ENCODE data around the gene ADAM22.
"Not testable (repeated sequence)": the region's sequence is repeated elsewhere in the genome, so short reads cannot be mapped to it uniquely, and the experiment has no call there.

ADAM22 gene, protein sequence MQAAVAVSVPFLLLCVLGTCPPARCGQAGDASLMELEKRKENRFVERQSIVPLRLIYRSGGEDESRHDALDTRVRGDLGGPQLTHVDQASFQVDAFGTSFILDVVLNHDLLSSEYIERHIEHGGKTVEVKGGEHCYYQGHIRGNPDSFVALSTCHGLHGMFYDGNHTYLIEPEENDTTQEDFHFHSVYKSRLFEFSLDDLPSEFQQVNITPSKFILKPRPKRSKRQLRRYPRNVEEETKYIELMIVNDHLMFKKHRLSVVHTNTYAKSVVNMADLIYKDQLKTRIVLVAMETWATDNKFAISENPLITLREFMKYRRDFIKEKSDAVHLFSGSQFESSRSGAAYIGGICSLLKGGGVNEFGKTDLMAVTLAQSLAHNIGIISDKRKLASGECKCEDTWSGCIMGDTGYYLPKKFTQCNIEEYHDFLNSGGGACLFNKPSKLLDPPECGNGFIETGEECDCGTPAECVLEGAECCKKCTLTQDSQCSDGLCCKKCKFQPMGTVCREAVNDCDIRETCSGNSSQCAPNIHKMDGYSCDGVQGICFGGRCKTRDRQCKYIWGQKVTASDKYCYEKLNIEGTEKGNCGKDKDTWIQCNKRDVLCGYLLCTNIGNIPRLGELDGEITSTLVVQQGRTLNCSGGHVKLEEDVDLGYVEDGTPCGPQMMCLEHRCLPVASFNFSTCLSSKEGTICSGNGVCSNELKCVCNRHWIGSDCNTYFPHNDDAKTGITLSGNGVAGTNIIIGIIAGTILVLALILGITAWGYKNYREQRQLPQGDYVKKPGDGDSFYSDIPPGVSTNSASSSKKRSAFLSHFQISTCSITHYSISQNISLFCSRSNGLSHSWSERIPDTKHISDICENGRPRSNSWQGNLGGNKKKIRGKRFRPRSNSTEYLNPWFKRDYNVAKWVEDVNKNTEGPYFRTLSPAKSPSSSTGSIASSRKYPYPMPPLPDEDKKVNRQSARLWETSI

DNA sequence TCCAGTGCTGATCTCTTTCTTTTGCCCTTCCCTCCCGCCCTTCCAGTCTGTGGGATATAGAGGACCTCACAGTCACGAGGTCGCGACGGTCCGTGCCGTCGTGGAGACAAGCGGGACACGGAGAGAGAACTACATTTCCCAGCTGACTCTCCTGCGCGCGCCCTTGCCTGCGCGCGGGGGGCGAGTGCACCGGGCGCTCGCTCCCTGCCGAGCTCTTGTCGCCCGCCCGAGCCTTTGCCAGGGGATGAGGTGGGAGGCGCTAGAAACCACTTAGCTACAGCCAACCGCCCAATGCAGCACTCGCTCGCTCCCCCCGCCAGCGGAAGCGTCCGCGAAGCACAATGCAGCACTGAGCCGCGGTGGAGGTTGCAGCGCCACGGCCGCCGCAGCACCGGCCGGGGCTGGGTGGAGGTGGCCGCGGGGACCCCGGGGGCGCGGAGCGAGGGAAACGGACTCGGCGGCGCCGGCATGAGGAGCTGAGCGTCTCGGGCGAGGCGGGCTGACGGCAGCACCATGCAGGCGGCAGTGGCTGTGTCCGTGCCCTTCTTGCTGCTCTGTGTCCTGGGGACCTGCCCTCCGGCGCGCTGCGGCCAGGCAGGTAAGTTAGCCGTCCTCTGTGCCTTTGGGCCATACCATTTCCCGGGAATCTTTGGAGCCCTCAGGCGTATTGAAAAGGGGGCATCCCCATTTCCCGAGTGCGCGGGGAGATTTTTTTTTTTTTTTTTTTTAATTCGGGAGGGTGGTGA, at the start of gene ADAM22:
ADAM22 (plus strand) TSS at position 299 of the 746 bp plus-strand sequence; CDS start at position 514, 215 bp downstream.
- H3K27ac Mint-ChIP-seq = peak within 1 kb of the TSS; percentile 24
- H3K4me1 Mint-ChIP-seq (ENCODE audit: low read depth) = peaks cover 9% of the 10 kb centered on the region
- H3K36me3 Mint-ChIP-seq (ENCODE audit: low read depth) = peaks cover 3% of the 10 kb centered on the region
- peaks cover 32% of the 10 kb centered on the region for H3K27me3 Mint-ChIP-seq (ENCODE audit: low read depth)
- DNase-seq (ENCODE audit: low spot score) = peak; percentile 84
- H3K4me3 Mint-ChIP-seq = peak within 1 kb of the TSS; percentile 91
- H3K9me3 Mint-ChIP-seq = no peaks in the 10 kb centered on the region

DNA sequence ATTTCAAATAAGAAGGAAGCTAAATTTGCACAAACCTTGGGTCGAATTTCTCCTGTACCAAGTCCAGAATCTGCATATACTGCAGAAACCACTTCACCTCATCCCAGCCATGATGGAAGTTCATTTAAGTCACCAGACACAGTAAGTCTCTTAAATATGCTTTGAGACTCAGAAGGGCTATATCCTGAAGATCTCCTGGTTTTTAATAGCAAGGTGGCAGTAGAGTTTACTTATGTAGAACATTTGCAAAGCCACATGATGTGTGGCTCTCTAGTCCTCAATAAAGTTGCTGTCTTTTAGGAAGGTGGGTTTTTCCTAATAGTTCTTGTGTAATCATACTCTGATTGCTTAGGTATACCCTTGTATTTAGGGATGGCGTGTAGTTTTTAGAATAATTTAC, 49.0 kb upstream of the ADAM22 start:
- no peak for DNase-seq (ENCODE audit: low spot score)
- Mint-ChIP-seq H3K27ac (no peak overlapping the region), H3K9me3 (no peaks in the 10 kb centered on the region), H3K4me3 (no peak overlapping the region), H3K4me1 (ENCODE audit: low read depth) (peaks cover 30% of the 10 kb centered on the region), H3K27me3 (ENCODE audit: low read depth) (no peaks in the 10 kb centered on the region), H3K36me3 (ENCODE audit: low read depth) (peaks cover 62% of the 10 kb centered on the region)

DNA sequence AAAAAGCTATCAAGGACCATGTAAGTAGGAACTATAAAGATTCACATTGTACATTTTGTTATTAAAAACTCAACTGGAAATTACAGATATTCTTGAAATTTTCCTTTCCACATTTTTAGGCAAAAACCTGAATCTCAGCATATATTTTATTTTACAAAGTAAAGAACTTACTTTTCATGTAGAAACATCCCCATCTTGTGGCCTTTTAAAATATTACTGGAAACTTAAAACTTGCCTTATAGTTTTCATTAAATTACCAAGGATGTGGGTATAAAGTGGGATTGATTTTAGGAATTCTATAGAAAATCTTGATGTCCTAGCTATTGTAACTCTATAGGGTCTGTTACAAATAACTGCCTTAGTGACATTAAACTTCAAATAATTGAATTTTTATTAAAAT, 47.2 kb upstream of the ADAM22 start:
- Mint-ChIP-seq H3K4me3 (no peak overlapping the region), H3K4me1 (ENCODE audit: low read depth) (peaks cover 29% of the 10 kb centered on the region), H3K27ac (no peak overlapping the region), H3K27me3 (ENCODE audit: low read depth) (no peaks in the 10 kb centered on the region), H3K36me3 (ENCODE audit: low read depth) (peaks cover 60% of the 10 kb centered on the region), H3K9me3 (no peaks in the 10 kb centered on the region)
- DNase-seq (ENCODE audit: low spot score) = no peak

DNA sequence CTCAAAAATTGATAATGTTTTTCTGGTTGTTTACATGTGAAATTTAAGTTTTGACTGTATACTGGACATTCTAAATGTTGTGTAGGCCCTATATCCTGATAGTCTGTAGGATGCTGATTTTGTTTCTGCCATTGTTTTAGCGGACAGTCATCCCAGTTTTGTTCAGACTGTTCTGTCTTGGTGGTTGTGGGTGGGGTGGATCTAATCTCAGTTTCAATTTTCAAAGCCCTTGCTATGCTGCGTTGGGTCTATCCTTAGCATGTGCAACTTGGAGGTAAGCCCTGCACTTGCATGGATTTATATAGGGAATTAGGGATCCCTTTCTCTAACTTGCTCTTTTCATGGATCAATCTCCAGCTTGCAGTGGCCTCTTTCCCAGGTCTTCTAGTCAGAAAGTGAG, 38.7 kb upstream of the ADAM22 start:
- H3K36me3 Mint-ChIP-seq (ENCODE audit: low read depth) = peaks cover 73% of the 10 kb centered on the region
- no peaks in the 10 kb centered on the region for H3K27me3 Mint-ChIP-seq (ENCODE audit: low read depth)
- DNase-seq (ENCODE audit: low spot score) = no peak
- H3K4me1 Mint-ChIP-seq (ENCODE audit: low read depth) = peaks cover 26% of the 10 kb centered on the region
- no peak overlapping the region for H3K27ac Mint-ChIP-seq
- no peaks in the 10 kb centered on the region for H3K9me3 Mint-ChIP-seq
- H3K4me3 Mint-ChIP-seq = no peak overlapping the region

DNA sequence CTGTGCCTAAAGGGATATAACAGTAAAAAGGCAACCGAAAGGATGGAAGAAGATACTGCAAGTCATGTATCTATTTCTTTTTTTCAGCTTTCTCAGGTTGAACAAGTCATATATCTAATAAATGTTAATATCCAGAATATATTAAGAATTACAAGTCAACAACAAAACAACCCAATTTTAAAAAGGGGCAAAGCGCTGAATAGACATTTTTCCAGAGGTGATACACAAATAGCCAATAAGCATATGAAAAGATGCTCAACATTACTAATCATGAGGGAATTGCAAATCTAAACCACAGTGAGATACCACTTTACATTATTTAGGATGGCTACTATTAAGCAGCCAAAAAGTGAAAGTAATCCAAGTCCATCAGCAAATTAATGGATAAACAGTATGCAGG, 34.8 kb upstream of the ADAM22 start:
- Mint-ChIP-seq H3K36me3 (ENCODE audit: low read depth) (peaks cover 72% of the 10 kb centered on the region), H3K4me1 (ENCODE audit: low read depth) (peaks cover 25% of the 10 kb centered on the region), H3K4me3 (no peak overlapping the region), H3K27me3 (ENCODE audit: low read depth) (no peaks in the 10 kb centered on the region), H3K9me3 (no peaks in the 10 kb centered on the region), H3K27ac (no peak overlapping the region)
- no peak for DNase-seq (ENCODE audit: low spot score)

GRCh38 chr7:87907136-87907906, 26.7 kb upstream of the ADAM22 start:
- not testable (repeated sequence) for H3K4me1 Mint-ChIP-seq (ENCODE audit: low read depth); H3K27me3 Mint-ChIP-seq (ENCODE audit: low read depth); H3K4me3 Mint-ChIP-seq; DNase-seq (ENCODE audit: low spot score); H3K9me3 Mint-ChIP-seq; H3K27ac Mint-ChIP-seq
- H3K36me3 Mint-ChIP-seq (ENCODE audit: low read depth) = peaks cover 30% of the 10 kb centered on the region

- not testable (repeated sequence) for H3K4me3 Mint-ChIP-seq
Observed at GRCh38 chr7:87908814-87909213, 25.2 kb upstream of the ADAM22 start.

DNA sequence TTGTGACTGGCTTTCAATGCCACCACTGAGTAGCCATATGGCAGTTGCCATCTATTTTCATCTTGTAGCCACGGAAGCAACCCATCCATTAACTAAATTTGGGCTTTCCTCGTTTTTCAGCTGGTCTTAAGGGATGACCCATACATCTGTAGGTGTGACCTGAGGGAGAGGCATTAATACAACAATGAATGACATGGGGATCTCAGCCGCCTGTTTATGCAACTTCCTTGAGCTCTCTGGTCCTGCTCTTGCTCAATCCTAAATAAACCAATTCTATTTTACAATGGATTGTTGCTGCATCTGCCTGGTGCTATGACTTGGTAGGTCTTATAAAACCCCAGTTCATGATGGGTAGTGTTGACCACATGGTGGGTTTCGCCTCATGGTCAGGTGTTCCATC, 21.9 kb upstream of the ADAM22 start:
- no peak overlapping the region for H3K4me3 Mint-ChIP-seq
- DNase-seq (ENCODE audit: low spot score) = no peak

More at GRCh38 chr7:87908814-87909213, 25.2 kb upstream of the ADAM22 start:
- not testable (repeated sequence) for DNase-seq (ENCODE audit: low spot score); H3K9me3 Mint-ChIP-seq; H3K4me1 Mint-ChIP-seq (ENCODE audit: low read depth); H3K27me3 Mint-ChIP-seq (ENCODE audit: low read depth); H3K27ac Mint-ChIP-seq
- peaks cover 21% of the 10 kb centered on the region for H3K36me3 Mint-ChIP-seq (ENCODE audit: low read depth)

GRCh38 chr7:87918740-87919139, 15.3 kb upstream of the ADAM22 start:
- Mint-ChIP-seq H3K36me3 (ENCODE audit: low read depth) (no peaks in the 10 kb centered on the region), H3K27me3 (ENCODE audit: low read depth) (peaks cover 19% of the 10 kb centered on the region), H3K4me3 (no peak overlapping the region), H3K9me3 (no peaks in the 10 kb centered on the region), H3K4me1 (ENCODE audit: low read depth) (no peaks in the 10 kb centered on the region), H3K27ac (no peak overlapping the region)
- no peak for DNase-seq (ENCODE audit: low spot score)

More for the DNA sequence above, 21.9 kb upstream of the ADAM22 start:
- H3K9me3 Mint-ChIP-seq = no peaks in the 10 kb centered on the region
- no peak overlapping the region for H3K27ac Mint-ChIP-seq
- H3K27me3 Mint-ChIP-seq (ENCODE audit: low read depth) = peaks cover 12% of the 10 kb centered on the region
- peaks cover 3% of the 10 kb centered on the region for H3K4me1 Mint-ChIP-seq (ENCODE audit: low read depth)
- peaks cover 10% of the 10 kb centered on the region for H3K36me3 Mint-ChIP-seq (ENCODE audit: low read depth)

DNA sequence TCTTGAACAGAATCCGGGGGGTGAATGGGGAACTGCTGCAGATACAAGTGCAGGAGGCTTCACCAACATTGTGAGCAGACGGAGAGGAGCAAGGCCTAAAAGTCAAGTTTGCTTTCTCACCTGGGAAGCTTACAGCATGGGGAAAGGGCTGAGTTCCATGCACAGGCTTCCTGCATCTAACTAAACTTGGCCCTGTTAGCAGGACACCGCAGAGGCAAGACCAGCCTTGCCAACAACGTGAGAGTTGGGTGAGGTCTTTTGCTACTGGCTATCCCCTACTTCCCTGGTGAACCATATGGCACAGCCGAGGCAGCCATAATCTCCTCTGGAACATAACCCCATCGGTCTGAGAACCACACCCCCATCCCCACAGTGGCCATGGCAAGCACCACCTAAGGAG, 14.2 kb upstream of the ADAM22 start:
- H3K27ac Mint-ChIP-seq = no peak overlapping the region
- H3K36me3 Mint-ChIP-seq (ENCODE audit: low read depth) = no peaks in the 10 kb centered on the region
- H3K27me3 Mint-ChIP-seq (ENCODE audit: low read depth) = peaks cover 19% of the 10 kb centered on the region
- H3K9me3 Mint-ChIP-seq = no peaks in the 10 kb centered on the region
- H3K4me1 Mint-ChIP-seq (ENCODE audit: low read depth) = no peaks in the 10 kb centered on the region
- no peak for DNase-seq (ENCODE audit: low spot score)
- H3K4me3 Mint-ChIP-seq = no peak overlapping the region

DNA sequence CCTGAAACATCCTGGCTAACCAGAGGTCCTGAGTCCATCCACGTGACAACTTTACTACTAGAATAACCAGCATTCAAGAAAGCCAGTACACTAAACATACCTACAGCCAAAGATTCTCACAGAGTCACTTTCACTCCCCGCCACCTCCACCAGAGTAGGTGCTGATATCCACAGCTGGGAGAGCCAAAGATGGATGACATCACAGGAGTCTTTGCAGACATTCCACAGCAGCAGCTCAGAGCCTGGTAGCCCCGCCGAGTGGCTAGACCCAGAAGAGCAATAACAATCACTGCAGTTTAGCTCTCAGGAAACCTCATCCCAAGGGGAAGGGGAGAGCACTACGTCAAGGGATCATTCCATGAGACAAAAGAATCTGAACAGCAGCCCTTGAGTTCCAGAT, 13.5 kb upstream of the ADAM22 start:
- H3K9me3 Mint-ChIP-seq = no peaks in the 10 kb centered on the region
- H3K4me3 Mint-ChIP-seq = no peak overlapping the region
- H3K36me3 Mint-ChIP-seq (ENCODE audit: low read depth) = no peaks in the 10 kb centered on the region
- no peak overlapping the region for H3K27ac Mint-ChIP-seq
- peaks cover 19% of the 10 kb centered on the region for H3K27me3 Mint-ChIP-seq (ENCODE audit: low read depth)
- DNase-seq (ENCODE audit: low spot score) = no peak
- H3K4me1 Mint-ChIP-seq (ENCODE audit: low read depth) = no peaks in the 10 kb centered on the region

DNA sequence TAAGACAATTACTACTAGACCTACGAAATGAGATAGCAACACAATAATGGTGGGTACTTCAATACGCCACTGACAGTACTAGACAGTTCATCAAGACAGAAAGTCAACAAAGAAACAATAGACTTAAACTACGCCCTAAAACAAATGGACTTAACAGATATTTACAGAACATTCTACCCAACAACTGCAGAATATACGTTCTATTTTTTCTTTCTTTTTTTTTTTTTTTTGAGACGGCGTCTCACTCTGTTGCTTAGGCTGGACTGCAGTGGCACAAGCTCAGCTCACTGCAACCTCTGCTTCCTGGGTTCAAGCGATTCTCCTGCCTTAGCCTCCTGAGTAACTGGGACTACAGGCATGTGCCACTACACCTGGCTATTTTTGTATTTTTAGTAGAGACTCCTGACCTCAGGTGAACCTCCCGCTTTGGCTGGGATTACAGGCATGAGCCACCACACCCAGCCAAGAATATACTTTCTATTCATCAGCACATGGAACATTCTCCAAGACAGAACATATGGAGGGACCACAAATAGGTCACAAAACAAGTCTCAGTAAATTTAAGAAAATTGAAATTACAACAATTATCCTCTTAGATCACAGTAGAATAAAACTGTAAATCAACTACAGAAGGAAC, 11.2 kb upstream of the ADAM22 start:
- not testable (repeated sequence) for DNase-seq (ENCODE audit: low spot score); H3K4me1 Mint-ChIP-seq (ENCODE audit: low read depth); H3K9me3 Mint-ChIP-seq; H3K27me3 Mint-ChIP-seq (ENCODE audit: low read depth); H3K36me3 Mint-ChIP-seq (ENCODE audit: low read depth); H3K4me3 Mint-ChIP-seq; H3K27ac Mint-ChIP-seq
